ELR (cell line): ENCODE results near the gene SEMA7A.
"Not testable (repeated sequence)": the region's sequence is repeated elsewhere in the genome, so short reads cannot be mapped to it uniquely, and the experiment has no call there.

Experiments
- DNase-seq: peaks from one replicate; pipeline ENCODE4 v3.0.0-alpha.2; 2015; ENCODE audit warnings: low read depth

The SEMA7A gene

GRCh38 chr15:74399511-74400312, 34.0 kb downstream of the SEMA7A start:
- DNase-seq: peak; percentile 95

- no peak for DNase-seq
Observed at GRCh38 chr15:74399100-74399499, 34.7 kb downstream of the SEMA7A start.

GRCh38 chr15:74398183-74398582, 35.6 kb downstream of the SEMA7A start:
- DNase-seq: no peak

GRCh38 chr15:74397239-74398068, 36.3 kb downstream of the SEMA7A start:
- DNase-seq: no peak

- DNase-seq: peak; percentile 95
Observed at GRCh38 chr15:74396445-74397238, 37.1 kb downstream of the SEMA7A start.

- no peak for DNase-seq
Observed at GRCh38 chr15:74396146-74396438, 37.7 kb downstream of the SEMA7A start.

GRCh38 chr15:74395319-74396145, 38.2 kb downstream of the SEMA7A start:
- DNase-seq: no peak

GRCh38 chr15:74394090-74394846, 39.5 kb downstream of the SEMA7A start:
- DNase-seq: no peak

- DNase-seq: no peak
Observed at GRCh38 chr15:74393423-74393822, 40.3 kb downstream of the SEMA7A start.

GRCh38 chr15:74392902-74393301, 40.9 kb downstream of the SEMA7A start:
- DNase-seq: no peak

- DNase-seq: no peak
Observed at GRCh38 chr15:74392451-74392830, 41.3 kb downstream of the SEMA7A start.

GRCh38 chr15:74391582-74392450, 41.9 kb downstream of the SEMA7A start:
- DNase-seq: no peak

GRCh38 chr15:74390647-74391288, 43.0 kb downstream of the SEMA7A start:
- no peak for DNase-seq

- not testable (repeated sequence) for DNase-seq
Observed at GRCh38 chr15:74390049-74390646, 43.6 kb downstream of the SEMA7A start.

- DNase-seq: no peak
Observed at GRCh38 chr15:74389241-74390048, 44.3 kb downstream of the SEMA7A start.

GRCh38 chr15:74388363-74388951, 45.3 kb downstream of the SEMA7A start:
- no peak for DNase-seq

GRCh38 chr15:74387621-74388362, 46.0 kb downstream of the SEMA7A start:
- no peak for DNase-seq
